C4-2B (cell line): ENCODE measurements around the gene PLGRKT.

Source experiments
- CTCF ChIP-seq: fragments of 450-650 bp; conservative IDR thresholded peaks from 2 replicates; pipeline ENCODE4 v1.5.1; 2017; ENCODE audit warnings: mild to moderate bottlenecking
- ZFX ChIP-seq: fragments of 450-650 bp; IDR thresholded peaks from 2 replicates; pipeline ENCODE4 v1.6.1; 2017

GRCh38 chr9:5408596-5408995, 29.1 kb downstream of the PLGRKT start:
- TF ChIP-seq CTCF = no peak
- TF ChIP-seq ZFX = no peak
